Left ventricle myocardium superior (tissue), 1 donor: Measurements from ENCODE around the gene ACAD11. TPM values are rescaled to one million over a fixed set of nuclear protein-coding genes. Genes with fewer than 3 reads are reported as not detected.
"Not testable (repeated sequence)": the region's sequence is repeated elsewhere in the genome, so short reads cannot be mapped to it uniquely, and the experiment has no call there.

Experiments used
- ATAC-seq: fragments of 200-7000 bp; cut with Tn5 transposase; one replicate; pipeline ENCODE4 v1.9.1; 2020; ENCODE audit warnings: mild to moderate bottlenecking, moderate library complexity
- DNase-seq: peaks from one replicate; pipeline ENCODE4 v3.0.0-alpha.2; 2020
- intact Hi-C: fragments of 100-400 bp; cut with micrococcal nuclease; formaldehyde crosslinking; loops from one replicate; pipeline ENCODE4 v1.11.0; 2022
- total RNA-seq: library from RNA; stranded (reverse); fragmentation: NEBNext Ultra II Directional; extraction: Animal tissue kit (Norgen Biotek cat#: 25700); gene quantifications from one replicate; pipeline ENCODE4 v1.2.1, GENCODE V29; 2021
- donor health status: DM: no; HTN: yes; CAD: no; lungs with severe emphysema.

Gene ACAD11
- total RNA-seq, 1 donor from 2014 or later = 16.8 TPM

DNA sequence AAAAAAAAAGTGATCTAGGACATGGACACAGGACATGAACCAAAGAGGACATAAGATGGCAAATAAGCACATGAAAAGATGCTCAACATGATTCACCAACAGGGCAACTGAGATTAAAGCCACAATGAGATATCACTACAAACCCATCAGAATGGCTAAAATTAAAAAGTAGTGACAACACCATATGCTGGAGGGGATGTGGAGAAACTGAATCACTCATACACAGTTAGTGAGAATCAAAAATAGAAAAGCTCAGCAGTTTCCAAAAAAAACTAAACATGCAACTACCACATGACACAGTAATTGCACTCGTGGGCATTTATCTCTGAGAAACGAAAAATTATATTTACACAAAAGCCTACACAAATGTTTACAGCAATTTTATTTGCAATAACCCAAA, 90.5 kb downstream of the ACAD11 start:
- ATAC-seq (peak; percentile 63), DNase-seq (no peak)
- intact Hi-C loops = no loop called here

DNA sequence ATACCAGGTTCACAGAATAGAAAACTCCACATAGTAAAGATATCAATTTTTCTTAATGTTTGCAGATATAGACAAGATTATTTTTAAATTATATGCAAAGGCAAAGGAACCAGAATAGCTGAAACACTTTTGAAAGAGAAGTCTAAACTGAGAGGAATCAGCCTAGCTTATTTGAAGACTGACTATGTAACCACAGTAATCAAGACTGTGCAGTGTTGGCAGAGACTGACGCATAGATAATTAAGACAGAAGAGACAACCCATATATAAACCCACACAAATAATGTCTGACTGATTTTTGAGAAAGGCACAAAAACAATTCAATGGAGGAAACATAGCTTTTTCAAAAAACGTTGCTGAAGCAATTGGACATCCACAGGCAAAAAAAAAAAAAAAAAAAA, 91.2 kb downstream of the ACAD11 start:
- no peak for ATAC-seq
- DNase-seq = no peak
- intact Hi-C loops = no loop called here

DNA sequence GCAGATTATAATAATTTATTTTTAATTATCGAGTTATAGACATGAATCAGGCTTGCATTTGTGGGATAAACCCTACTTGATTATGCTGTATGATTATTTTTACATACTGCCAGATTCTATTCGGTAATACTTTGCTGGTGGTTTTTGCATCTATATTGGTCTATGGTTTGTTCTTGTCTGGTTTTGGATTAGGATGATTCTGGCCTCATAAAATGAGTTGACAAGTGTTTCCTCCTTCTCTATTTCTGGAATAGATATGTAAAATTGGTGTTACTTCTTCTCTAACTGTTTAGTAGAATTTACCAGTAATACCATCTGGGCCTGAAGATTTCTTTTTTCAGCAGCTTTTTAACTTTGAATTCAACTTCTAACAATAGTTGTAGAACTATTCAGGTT, 95.5 kb downstream of the ACAD11 start:
- intact Hi-C loops = no loop called here
- ATAC-seq (no peak), DNase-seq (no peak)

GRCh38 chr3:132563420-132564069, 96.1 kb downstream of the ACAD11 start:
- no peak for ATAC-seq
- intact Hi-C loops = no loop called here
- DNase-seq = no peak

- DNase-seq = no peak
- intact Hi-C loops = no loop called here
- no peak for ATAC-seq
Measured at GRCh38 chr3:132561003-132561402, 98.6 kb downstream of the ACAD11 start.

DNA sequence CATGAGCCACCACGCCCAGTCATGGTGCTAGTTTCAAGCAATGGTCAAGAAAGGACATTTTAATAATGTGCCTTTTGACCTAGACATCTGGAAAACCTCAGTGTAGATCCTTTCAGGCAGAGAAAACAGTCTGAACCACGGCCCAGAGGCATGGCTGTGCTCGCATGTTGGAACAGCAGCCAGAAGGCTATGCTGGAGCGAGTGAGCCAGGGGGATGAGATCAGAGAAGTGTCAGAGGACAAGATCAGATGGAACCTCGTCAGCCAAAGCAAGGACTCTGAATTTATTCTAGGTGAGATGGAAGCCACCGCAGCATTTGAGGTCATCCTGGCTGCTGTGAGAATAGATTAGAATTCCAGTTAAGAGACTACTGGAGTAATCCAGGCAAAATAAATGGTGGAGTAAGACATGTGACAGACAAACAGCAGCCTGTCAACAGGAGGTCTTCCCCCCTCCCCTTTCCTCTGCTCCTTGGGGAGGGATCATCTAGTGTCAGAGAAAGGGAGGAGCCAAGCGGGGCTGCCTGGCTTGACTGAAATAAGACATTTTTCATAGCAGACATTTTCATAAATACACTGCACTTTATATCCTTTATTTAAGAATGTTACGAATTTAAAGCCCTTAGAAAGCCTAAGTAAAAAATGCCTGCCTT, 103.0 kb downstream of the ACAD11 start:
- intact Hi-C loops = no loop called here
- ATAC-seq = peak; percentile 93
- DNase-seq = peak; percentile 78

GRCh38 chr3:132556036-132556386, 103.6 kb downstream of the ACAD11 start:
- intact Hi-C loops, DNase-seq, ATAC-seq: not testable (repeated sequence)

DNA sequence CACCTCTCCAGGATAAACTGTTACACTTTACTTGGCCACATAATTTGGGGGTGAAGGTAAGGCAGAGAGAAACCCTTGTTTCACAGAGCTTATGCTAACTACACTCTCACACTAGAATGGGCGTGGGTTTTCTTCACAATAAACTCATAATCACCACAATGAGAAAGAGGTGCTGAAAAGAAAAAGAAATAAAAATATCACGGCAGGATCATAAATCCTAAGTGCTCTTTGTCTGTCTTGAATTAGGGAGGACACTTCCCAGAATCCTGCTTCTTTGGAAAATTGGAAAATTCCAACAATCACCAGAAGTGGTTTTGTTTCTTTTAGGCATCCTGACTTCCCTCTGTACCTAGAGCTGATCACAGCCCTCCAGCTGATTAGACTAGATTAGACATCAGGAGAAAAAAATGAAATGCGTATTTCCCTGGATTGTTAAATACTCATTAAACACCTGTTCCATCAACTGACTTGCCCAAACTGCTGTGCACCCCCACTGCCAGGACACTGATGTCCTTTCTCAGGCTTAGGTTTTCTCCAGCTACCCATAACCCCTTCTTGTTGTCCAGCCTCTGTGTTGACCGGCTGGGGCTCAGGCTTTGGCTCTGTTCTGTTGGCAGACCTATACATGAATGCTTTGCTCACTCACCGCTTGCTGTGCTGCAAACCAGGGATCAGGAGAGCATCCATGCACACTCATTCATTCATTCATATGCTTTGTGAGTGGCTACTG, 104.1 kb downstream of the ACAD11 start:
- DNase-seq (no peak), ATAC-seq (no peak)
- intact Hi-C loops = no loop called here

DNA sequence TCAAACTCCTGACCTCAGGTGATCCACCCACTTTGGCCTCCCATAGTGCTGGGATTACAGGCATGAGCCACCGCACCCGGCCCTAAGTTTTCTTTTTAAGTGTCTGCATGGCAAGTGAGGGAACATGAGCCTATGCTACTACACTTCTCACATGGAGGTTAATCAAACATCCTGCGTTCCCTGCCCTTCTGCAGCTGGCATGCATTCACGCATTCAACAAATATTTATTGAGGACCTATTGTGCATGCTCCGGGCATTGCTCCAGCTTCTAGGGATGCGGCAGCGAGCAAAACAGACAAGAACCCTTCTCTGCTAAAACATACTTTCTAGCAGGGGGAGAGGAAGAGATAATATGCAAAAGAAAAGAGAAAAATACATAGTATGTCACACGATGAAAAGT, 105.2 kb downstream of the ACAD11 start:
- ATAC-seq (no peak), DNase-seq (no peak)
- intact Hi-C loops = no loop called here

GRCh38 chr3:132553826-132554225, 105.8 kb downstream of the ACAD11 start:
- no peak for DNase-seq
- intact Hi-C loops = no loop called here
- ATAC-seq = peak; percentile 50

DNA sequence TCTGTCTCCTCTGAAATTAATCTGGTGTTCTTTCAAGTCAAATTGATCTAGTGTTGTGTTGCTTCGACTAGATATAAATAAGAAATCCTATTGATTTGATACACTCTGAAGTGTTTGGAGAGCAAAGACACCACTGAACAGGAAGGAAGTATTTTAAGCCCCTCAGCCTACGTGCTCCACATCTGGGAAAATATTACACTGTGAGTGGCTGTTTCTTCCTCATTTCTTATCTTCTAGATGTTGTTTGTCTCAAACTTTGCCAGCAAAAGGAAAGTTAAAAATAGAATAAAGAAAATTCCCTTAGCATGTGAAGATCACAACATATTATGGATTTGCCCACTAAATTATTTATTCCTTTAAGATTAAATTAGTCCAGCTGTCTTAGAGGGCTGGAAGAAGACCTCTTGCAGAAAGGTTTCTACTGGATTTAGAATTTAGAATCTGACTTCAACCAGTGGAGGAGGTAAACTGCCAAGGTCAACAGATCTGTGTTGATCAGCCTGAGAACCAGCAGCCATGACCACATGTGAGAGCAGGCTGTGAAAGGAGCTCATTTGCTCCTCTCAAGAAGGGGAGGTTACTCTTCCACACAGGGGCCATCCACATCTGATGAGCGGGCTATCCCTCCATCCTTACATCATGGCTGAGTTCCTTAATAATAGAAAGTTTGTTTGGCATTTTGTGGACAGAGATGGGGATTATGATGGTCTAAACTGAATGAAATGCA, 108.9 kb downstream of the ACAD11 start:
- DNase-seq = no peak
- ATAC-seq = peak; percentile 44
- intact Hi-C loops = no loop called here

DNA sequence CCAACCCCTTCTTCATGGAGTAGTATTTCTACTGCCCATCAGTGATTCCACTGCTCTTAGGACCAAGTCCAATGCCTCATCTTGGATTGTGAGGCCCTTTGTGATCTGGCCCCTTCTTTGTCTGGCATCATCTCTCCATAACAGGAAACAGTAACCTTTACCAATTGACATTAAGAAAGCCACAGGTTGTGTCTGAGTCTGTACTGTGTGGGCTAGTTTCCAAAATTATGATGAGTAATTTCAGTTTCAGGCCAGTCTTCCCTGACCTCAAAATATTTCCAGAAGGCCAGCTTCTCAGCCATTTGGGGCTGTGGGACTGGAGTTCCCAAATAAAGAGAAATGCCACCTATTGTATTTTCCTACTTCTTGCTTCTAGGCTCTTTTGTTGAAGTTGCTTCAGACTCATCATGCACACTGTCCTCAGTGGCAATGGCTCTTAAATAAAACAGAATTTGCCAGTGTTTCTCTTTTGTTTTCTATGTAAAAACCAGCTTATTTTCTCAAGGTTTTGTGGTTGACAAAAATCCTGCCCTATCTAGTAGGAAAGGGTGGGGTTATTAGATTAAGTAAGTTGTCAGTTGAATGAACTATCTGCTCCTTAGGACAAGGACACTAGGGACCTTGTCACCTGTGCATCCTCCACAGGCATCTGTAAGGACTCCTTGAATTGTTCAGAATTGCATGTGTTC, 109.6 kb downstream of the ACAD11 start:
- ATAC-seq (peak; percentile 37), DNase-seq (no peak)
- intact Hi-C loops = no loop called here

- ATAC-seq (no peak), DNase-seq (no peak)
- intact Hi-C loops = no loop called here
Measured at GRCh38 chr3:132549169-132549568, 110.4 kb downstream of the ACAD11 start.

GRCh38 chr3:132545471-132545870, 114.1 kb downstream of the ACAD11 start:
- DNase-seq (peak; percentile 32), ATAC-seq (peak; percentile 68)

GRCh38 chr3:132544130-132544529, 115.5 kb downstream of the ACAD11 start:
- intact Hi-C loops = no loop called here
- no peak for DNase-seq

More at GRCh38 chr3:132545471-132545870, 114.1 kb downstream of the ACAD11 start:
- intact Hi-C loops = no loop called here

GRCh38 chr3:132543011-132543739, 116.4 kb downstream of the ACAD11 start:
- intact Hi-C loops = no loop called here
- ATAC-seq (peak; percentile 27), DNase-seq (no peak)

More at GRCh38 chr3:132544130-132544529, 115.5 kb downstream of the ACAD11 start:
- no peak for ATAC-seq

DNA sequence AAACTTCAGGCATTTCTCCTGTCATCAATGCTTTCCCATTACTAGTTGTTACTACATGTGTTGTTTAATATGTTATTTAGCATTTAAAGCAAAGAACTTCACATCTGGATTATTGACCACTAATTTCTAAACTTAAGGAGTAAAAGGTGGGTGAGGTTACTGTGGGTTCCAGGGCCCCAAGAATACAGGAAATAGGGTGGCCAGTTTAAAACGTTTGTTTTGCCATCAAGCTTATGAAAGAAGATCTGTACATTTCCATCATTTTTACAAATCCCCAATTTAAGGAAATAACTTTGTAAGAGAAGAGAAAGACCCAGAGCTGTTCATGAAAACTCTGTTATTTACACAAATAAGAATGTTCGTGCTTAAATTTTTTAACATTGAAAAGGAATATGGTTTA, 117.0 kb downstream of the ACAD11 start:
- intact Hi-C loops = no loop called here
- no peak for ATAC-seq
- no peak for DNase-seq

GRCh38 chr3:132539681-132540080, 119.9 kb downstream of the ACAD11 start:
- ATAC-seq (no peak), DNase-seq (no peak)
- intact Hi-C loops = no loop called here

DNA sequence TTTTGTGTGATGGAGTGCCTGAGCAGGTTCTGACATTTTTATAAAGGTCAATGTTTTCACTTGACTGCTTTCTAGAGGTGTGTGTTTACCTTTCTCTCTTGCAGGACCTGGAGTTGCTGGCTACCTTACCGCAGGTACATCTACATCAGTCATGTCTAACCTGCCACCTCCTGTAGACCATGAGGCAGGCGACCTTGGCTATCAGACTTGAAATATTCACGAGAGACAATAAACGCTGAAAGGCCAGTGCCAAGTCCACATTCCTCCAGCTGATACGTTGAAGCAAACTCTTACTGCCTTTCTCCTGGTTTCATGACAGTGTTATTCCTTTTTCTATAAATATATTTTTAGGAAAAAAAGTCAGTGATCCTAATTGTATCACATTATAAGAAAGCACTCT, 121.5 kb downstream of the ACAD11 start:
- DNase-seq (no peak), ATAC-seq (no peak)
- intact Hi-C loops = no loop called here
